H1 (cell line): ENCODE results near the gene DNAJB6. TPM values are rescaled to one million over a fixed set of nuclear protein-coding genes. Genes with fewer than 3 reads are reported as not detected.
A peak's percentile ranks its signal among the peaks of the same experiment; 100 is the strongest.

Experiments used
- CTCF ChIA-PET: fragments of 300-600 bp; sonication (Branson Sonifier 250); formaldehyde crosslinking; loops from one replicate; lab custom pipeline; 2021; ENCODE audit not compliant: partially characterized antibody; lab: Charles Lee
- POLR2A ChIA-PET: fragments of 300-600 bp; sonication (Branson Sonifier 250); formaldehyde crosslinking; loops from one replicate; lab custom pipeline; 2021; ENCODE audit warnings: inconsistent platforms; ENCODE audit not compliant: partially characterized antibody; lab: Charles Lee
- DNase-seq, 2 experiments: peaks; one replicate each; pipeline versions ENCODE4 v3.0.0 to v3.0.0-alpha.2; 2010 to 2022; ENCODE audit warnings: low spot score in 2 of 2, low read depth in 1 of 2, mixed read lengths in 1 of 2
- FAIRE-seq: peaks from 2 replicates; lab custom pipeline; 2011; peaks lifted over from hg19 to GRCh38; lab: Jason Lieb, UNC
- H2AFZ ChIP-seq: 2 replicates; pipeline ENCODE4 v1.8.1; 2012; ENCODE audit warnings: low read length, inconsistent platforms
- H2AK5ac ChIP-seq: 2 replicates; pipeline ENCODE4 v1.6.1; 2013; ENCODE audit warnings: low read depth, low read length
- H2BK120ac ChIP-seq: replicated peaks from 2 replicates; pipeline ENCODE3; 2013; ENCODE audit warnings: low read depth, low read length, inconsistent platforms
- H2BK12ac ChIP-seq: 2 replicates; pipeline ENCODE4 v1.6.1; 2013; ENCODE audit warnings: low read depth, low read length
- H2BK15ac ChIP-seq: 2 replicates; pipeline ENCODE4 v1.6.1; 2013; ENCODE audit warnings: low read length
- H2BK20ac ChIP-seq: 2 replicates; pipeline ENCODE4 v1.6.1; 2013; ENCODE audit warnings: low read length
- H2BK5ac ChIP-seq: 2 replicates; pipeline ENCODE4 v1.6.1; 2013; ENCODE audit warnings: low read depth, low read length
- H3K14ac ChIP-seq: 2 replicates; pipeline ENCODE4 v1.6.1; 2013; ENCODE audit warnings: inconsistent platforms; ENCODE audit not compliant: insufficient read length
- H3K18ac ChIP-seq: 2 replicates; pipeline ENCODE4 v1.6.1; 2013; ENCODE audit warnings: low read length; ENCODE audit errors: extremely low read depth
- H3K23ac ChIP-seq: 2 replicates; pipeline ENCODE4 v1.6.1; 2013; ENCODE audit warnings: inconsistent platforms; ENCODE audit not compliant: insufficient read length
- H3K23me2 ChIP-seq: 2 replicates; pipeline ENCODE4 v1.6.1; 2013; ENCODE audit warnings: low read depth, low read length
- H3K27ac ChIP-seq: 2 replicates; pipeline ENCODE4 v1.6.1; 2011; ENCODE audit warnings: low read depth, low read length, inconsistent platforms
- H3K27me3 ChIP-seq, 4 experiments: replicated peaks in 1 of 4; 1 replicate in 1 of 4; 2 replicates in 3 of 4; pipeline versions ENCODE4 v1.6.1 to v1.8.1; 2011 to 2013; ENCODE audit warnings: low read length in 3 of 4, mild to moderate bottlenecking in 3 of 4, inconsistent platforms in 2 of 4, mixed read lengths in 2 of 4, moderate library complexity in 1 of 4; ENCODE audit not compliant: control insufficient read depth in 3 of 4, insufficient read depth in 3 of 4; ENCODE audit errors: extremely low read depth in 1 of 4
- H3K36me3 ChIP-seq, 4 experiments: 2 replicates each; pipeline versions ENCODE4 v1.6.1 to v1.8.1; 2011 to 2013; ENCODE audit warnings: mild to moderate bottlenecking in 4 of 4, low read length in 3 of 4, moderate library complexity in 2 of 4, control low read depth in 1 of 4, inconsistent platforms in 1 of 4; ENCODE audit not compliant: insufficient read depth in 4 of 4, control insufficient read depth in 2 of 4
- H3K4ac ChIP-seq: replicated peaks from 2 replicates; pipeline ENCODE3; 2013; ENCODE audit warnings: low read length, low read depth, mixed read lengths, inconsistent platforms; ENCODE audit not compliant: insufficient read length
- H3K4me1 ChIP-seq, 4 experiments: replicated peaks in 1 of 4; 1 replicate in 1 of 4; 2 replicates in 3 of 4; pipeline versions ENCODE4 v1.6.1 to v1.8.1; 2011 to 2013; ENCODE audit warnings: low read length in 3 of 4, inconsistent platforms in 2 of 4, mixed read lengths in 1 of 4; ENCODE audit not compliant: insufficient read depth in 4 of 4, control insufficient read depth in 3 of 4
- H3K4me2 ChIP-seq, 2 experiments: 2 replicates each; pipeline versions ENCODE4 v1.6.1 to v1.8.1; 2011 to 2013; ENCODE audit warnings: low read depth in 2 of 2, low read length in 2 of 2, control low read depth in 1 of 2, inconsistent platforms in 1 of 2, mild to moderate bottlenecking in 1 of 2; ENCODE audit not compliant: insufficient read depth in 1 of 2
- H3K4me3 ChIP-seq, 4 experiments: fragments of 200-600, 300-600 bp in 1 of 4; sonication (generic), shearing (Covaris generic), sonication (Bioruptor Twin) in 1 of 4; 2 replicates each; pipeline versions ENCODE4 v1.5.1 to v1.8.1; 2011 to 2016; ENCODE audit warnings: low read length in 4 of 4, low read depth in 3 of 4, control low read depth in 2 of 4, inconsistent platforms in 2 of 4, mild to moderate bottlenecking in 2 of 4, mixed read lengths in 1 of 4, moderate library complexity in 1 of 4; ENCODE audit not compliant: insufficient read depth in 2 of 4; ENCODE audit errors: extremely low read depth in 1 of 4
- H3K56ac ChIP-seq: replicated peaks from 2 replicates; pipeline ENCODE3; 2013; ENCODE audit warnings: low read depth, mild to moderate bottlenecking, mixed read lengths, low read length, inconsistent platforms; ENCODE audit not compliant: insufficient read length
- H3K79me1 ChIP-seq: 2 replicates; pipeline ENCODE4 v1.6.1; 2013; ENCODE audit warnings: low read depth, low read length, control low read depth
- H3K79me2 ChIP-seq, 2 experiments: 2 replicates each; pipeline versions ENCODE4 v1.6.1 to v1.8.1; 2012 to 2013; ENCODE audit warnings: low read length in 2 of 2, mild to moderate bottlenecking in 2 of 2, inconsistent platforms in 1 of 2; ENCODE audit not compliant: insufficient read depth in 2 of 2, control insufficient read depth in 1 of 2
- H3K9ac ChIP-seq, 4 experiments: replicated peaks in 1 of 4; 1 replicate in 1 of 4; 2 replicates in 3 of 4; pipeline versions ENCODE4 v1.6.1 to v1.8.1; 2011 to 2013; ENCODE audit warnings: low read depth in 3 of 4, low read length in 3 of 4, control low read depth in 2 of 4, mild to moderate bottlenecking in 2 of 4, moderate library complexity in 2 of 4, inconsistent platforms in 1 of 4; ENCODE audit errors: extremely low read depth in 1 of 4
- H3K9me3 ChIP-seq, 2 experiments: 2 replicates each; pipeline versions ENCODE4 v1.6.1 to v1.8.1; 2012 to 2013; ENCODE audit warnings: mild to moderate bottlenecking in 2 of 2, moderate library complexity in 2 of 2, control low read depth in 1 of 2, inconsistent platforms in 1 of 2, low read depth in 1 of 2, low read length in 1 of 2, mixed read lengths in 1 of 2; ENCODE audit not compliant: insufficient read depth in 2 of 2
- H4K20me1 ChIP-seq, 2 experiments: replicated peaks in 1 of 2; 2 replicates each; pipeline versions ENCODE3 to v1.8.1; 2011 to 2013; ENCODE audit warnings: inconsistent platforms in 2 of 2, low read length in 2 of 2, mild to moderate bottlenecking in 1 of 2; ENCODE audit not compliant: insufficient read depth in 2 of 2, control insufficient read depth in 1 of 2
- H4K5ac ChIP-seq: 2 replicates; pipeline ENCODE4 v1.6.1; 2013; ENCODE audit warnings: low read length, low read depth, mixed read lengths, inconsistent platforms; ENCODE audit not compliant: insufficient read length
- H4K8ac ChIP-seq: 2 replicates; pipeline ENCODE4 v1.8.0; 2013; ENCODE audit warnings: mild to moderate bottlenecking, moderate library complexity, low read length, inconsistent platforms; ENCODE audit not compliant: insufficient read depth; ENCODE audit errors: extremely low read depth
- H4K91ac ChIP-seq: replicated peaks from 2 replicates; pipeline ENCODE3; 2013; ENCODE audit warnings: low read length, mixed read lengths, inconsistent platforms; ENCODE audit not compliant: insufficient read length
- CBX8 ChIP-seq: fragments of 300-800, 300-1000 bp; sonication (generic); IDR thresholded peaks from 2 replicates; pipeline ENCODE4 v1.7.1; 2016; ENCODE audit warnings: low read depth, low read length, borderline replicate concordance
- CEBPB ChIP-seq: IDR thresholded peaks from 2 replicates; pipeline ENCODE4 v1.6.1; 2012; ENCODE audit warnings: low read depth, low read length
- RNF2 ChIP-seq: fragments of 200-900, 300-1000 bp; sonication (generic); IDR thresholded peaks from 2 replicates; pipeline ENCODE4 v1.7.1; 2016; ENCODE audit warnings: borderline replicate concordance, low read depth, mild to moderate bottlenecking, antibody characterized with exemption, low read length; ENCODE audit not compliant: poor library complexity, severe bottlenecking; ENCODE audit errors: missing control alignments
- WGBS, 2 experiments: shearing (Covaris generic) in 1 of 2; methylation state at CpG; one replicate each; pipeline versions ENCODE4 v1.1.6 to v1.1.7; 2013 to 2015; ENCODE audit warnings: low lambda C conversion rate in 2 of 2, mixed read lengths in 2 of 2, inconsistent platforms in 1 of 2, low coverage in 1 of 2, missing lambda C conversion rate in 1 of 2; ENCODE audit not compliant: insufficient replicate concordance in 2 of 2, insufficient coverage in 1 of 2, insufficient read length in 1 of 2; ENCODE audit errors: extremely low coverage in 1 of 2, missing lambda C conversion rate in 1 of 2; 5-methylcytosine and 5-hydroxymethylcytosine counted together
- polyA plus RNA-seq, 7 experiments: library from polyadenylated mRNA; depleted of rRNA in 3 of 7; stranded (reverse) in 5 of 7; unstranded in 2 of 7; fragments of >200 nt in 5 of 7; fragments of 200-250 nt in 2 of 7; gene quantifications; 1 replicate in 5 of 7; 2 replicates in 1 of 7; 4 replicates in 1 of 7; pipeline versions ENCODE4 v1.2.1 to v1.2.3, GENCODE V29; 2011 to 2013; ENCODE audit warnings: missing spikeins in 2 of 7, mixed read lengths in 2 of 7
- total RNA-seq: library from RNA; stranded (reverse); fragmentation: NEBNext Ultra II Directional; extraction: Animal tissue kit (Norgen Biotek cat#: 25700); gene quantifications from 2 replicates; pipeline ENCODE4 v1.2.1, GENCODE V29; 2021

The DNAJB6 gene
- total and polyA plus RNA-seq, 2 of the 8 experiments (the other 6 are each of a cell fraction or from before 2014, with no cell fraction given) = 166 to 295 TPM

GRCh38 chr7:157401567-157402387, 65.0 kb downstream of the DNAJB6 start:
- CTCF ChIA-PET = interaction anchor here (1.0 to 1.3 kb wide), 3 partner anchors 8 to 129 kb away, joined by 3 read pairs; no protein-coding TSS in a partner anchor

More at GRCh38 chr7:157401567-157402387, 65.0 kb downstream of the DNAJB6 start:
- no peak overlapping the region for H3K14ac ChIP-seq
- no peak overlapping the region for H3K4ac ChIP-seq
- H3K4me1 ChIP-seq = peaks cover 0 to 3% (median 2%) of the 10 kb centered on the region in 4 experiments; a peak in 3 of 7 replicates
- no peak overlapping the region for H2BK20ac ChIP-seq
- H4K8ac ChIP-seq = peak overlapping the region; percentile 11; the same call in 1 of the 2 replicates
- no peak overlapping the region for H3K4me2 ChIP-seq
- H2AFZ ChIP-seq = no peak overlapping the region
- no peak overlapping the region for H3K4me3 ChIP-seq
- no peak overlapping the region for H4K91ac ChIP-seq
- DNase-seq (no peak), FAIRE-seq (no peak)
- H3K27ac ChIP-seq = no peak overlapping the region
- WGBS, 2 experiments = 92% methylated on average over 29 of the region's 29 CpGs; no CpG with 5 or more reads in 1 of the 2 experiments
- POLR2A ChIA-PET = interaction anchor here (0.6 kb wide), 1 partner anchor 1060 kb away, joined by 4 read pairs; no protein-coding TSS in a partner anchor
- peaks cover 18 to 37% of the 10 kb centered on the region in 2 experiments for H4K20me1 ChIP-seq
- no peak overlapping the region for H2BK5ac ChIP-seq
- TF ChIP-seq CBX8 (no peak), CEBPB (peak; percentile 82), RNF2 (no peak)
- no peaks in the 10 kb centered on the region for H3K23me2 ChIP-seq
- H2BK15ac ChIP-seq = no peak overlapping the region
- H4K5ac ChIP-seq = no peak overlapping the region
- H3K79me1 ChIP-seq = peaks cover 22% of the 10 kb centered on the region; the same call in 1 of the 2 replicates
- no peaks in the 10 kb centered on the region for H3K9me3 ChIP-seq
- H2BK120ac ChIP-seq = no peak overlapping the region
- no peaks in the 10 kb centered on the region for H3K27me3 ChIP-seq
- no peak overlapping the region; the same call in 1 of the 2 replicates for H3K18ac ChIP-seq
- H2BK12ac ChIP-seq = no peak overlapping the region
- H3K36me3 ChIP-seq = peaks cover 2 to 43% (median 20%) of the 10 kb centered on the region in 4 experiments
- no peak overlapping the region for H3K23ac ChIP-seq
- no peak overlapping the region for H3K56ac ChIP-seq
- H2AK5ac ChIP-seq = no peak overlapping the region
- H3K9ac ChIP-seq = no peak overlapping the region
- H3K79me2 ChIP-seq = peaks cover 0 to 83% of the 10 kb centered on the region in 2 experiments; a peak in 2 of 4 replicates
